ENCODE data around the gene HIGD2A.
A peak's percentile ranks its signal among the peaks of the same experiment; 100 is the strongest.

HIGD2A gene

GRCh38 chr5:176426876-176427275, 38.3 kb downstream of the HIGD2A start:
- no peak for DNase-seq (ENCODE audit: low read depth)
- TF ChIP-seq CTCF (conservative IDR thresholded peaks at IDR 0.05; ENCODE audit: low read depth, low read length), result no peak
- H3K4me3 ChIP-seq (ENCODE audit: low read depth, low read length), result no peak overlapping the region

GRCh38 chr5:176427971-176428370, 39.4 kb downstream of the HIGD2A start:
- H3K4me3 ChIP-seq (ENCODE audit: low read depth, low read length), result no peak overlapping the region
- no peak for TF ChIP-seq CTCF (conservative IDR thresholded peaks at IDR 0.05; ENCODE audit: low read depth, low read length)
- no peak for DNase-seq (ENCODE audit: low read depth)

GRCh38 chr5:176429972-176430371, 41.4 kb downstream of the HIGD2A start:
- H3K4me3 ChIP-seq (ENCODE audit: low read depth, low read length), result no peak overlapping the region
- DNase-seq (ENCODE audit: low read depth), result no peak
- peak; percentile 14 for TF ChIP-seq CTCF (conservative IDR thresholded peaks at IDR 0.05; ENCODE audit: low read depth, low read length)

GRCh38 chr5:176432707-176433106, 44.2 kb downstream of the HIGD2A start:
- H3K4me3 ChIP-seq (ENCODE audit: low read depth, low read length), result no peak overlapping the region
- TF ChIP-seq CTCF (conservative IDR thresholded peaks at IDR 0.05; ENCODE audit: low read depth, low read length), result no peak
- DNase-seq (ENCODE audit: low read depth), result no peak

- no peak for TF ChIP-seq CTCF (conservative IDR thresholded peaks at IDR 0.05; ENCODE audit: low read depth, low read length)
- DNase-seq (ENCODE audit: low read depth), result peak; percentile 57
- peak overlapping the region; percentile 22 for H3K4me3 ChIP-seq (ENCODE audit: low read depth, low read length)
These were observed 48.1 kb downstream of the HIGD2A start for GRCh38 chr5:176436656-176437055.

GRCh38 chr5:176438959-176439757, 50.6 kb downstream of the HIGD2A start:
- no peak for TF ChIP-seq CTCF (conservative IDR thresholded peaks at IDR 0.05; ENCODE audit: low read depth, low read length)
- H3K4me3 ChIP-seq (ENCODE audit: low read depth, low read length), result no peak overlapping the region
- peak; percentile 97 for DNase-seq (ENCODE audit: low read depth)

All from choroid plexus epithelial cell (primary cell).